Fibroblast of skin of scalp (primary cell): ENCODE data around the gene ACTL10.

ENCODE experiments used
- DNase-seq: peaks from one replicate; pipeline ENCODE4 v3.0.0-alpha.2; 2013

ACTL10 gene

DNA sequence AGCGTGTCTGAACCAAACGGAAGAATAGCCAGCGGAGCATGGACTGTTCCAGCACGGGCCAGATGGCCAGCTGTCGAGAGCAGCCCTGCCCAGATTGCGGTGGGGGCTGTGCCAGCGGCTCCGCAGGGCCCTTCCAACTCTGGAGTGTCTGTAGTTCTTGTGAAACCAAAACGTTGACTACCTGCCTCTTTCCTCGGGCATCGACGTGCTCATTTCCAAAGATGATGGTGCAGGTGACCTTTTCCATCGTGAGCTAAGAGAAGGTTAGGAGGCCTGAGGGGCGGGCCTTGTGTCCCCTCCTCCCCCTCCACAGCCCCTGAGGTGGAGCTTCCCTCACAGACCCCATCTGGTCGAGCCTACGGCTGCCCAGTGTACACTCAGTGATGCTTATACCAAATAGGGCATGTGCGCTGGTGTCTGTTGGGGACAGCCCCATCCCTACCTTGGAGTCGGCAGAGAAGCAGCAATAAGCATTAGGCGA lies 17.5 kb upstream of the ACTL10 start:
- no peak for DNase-seq

DNA sequence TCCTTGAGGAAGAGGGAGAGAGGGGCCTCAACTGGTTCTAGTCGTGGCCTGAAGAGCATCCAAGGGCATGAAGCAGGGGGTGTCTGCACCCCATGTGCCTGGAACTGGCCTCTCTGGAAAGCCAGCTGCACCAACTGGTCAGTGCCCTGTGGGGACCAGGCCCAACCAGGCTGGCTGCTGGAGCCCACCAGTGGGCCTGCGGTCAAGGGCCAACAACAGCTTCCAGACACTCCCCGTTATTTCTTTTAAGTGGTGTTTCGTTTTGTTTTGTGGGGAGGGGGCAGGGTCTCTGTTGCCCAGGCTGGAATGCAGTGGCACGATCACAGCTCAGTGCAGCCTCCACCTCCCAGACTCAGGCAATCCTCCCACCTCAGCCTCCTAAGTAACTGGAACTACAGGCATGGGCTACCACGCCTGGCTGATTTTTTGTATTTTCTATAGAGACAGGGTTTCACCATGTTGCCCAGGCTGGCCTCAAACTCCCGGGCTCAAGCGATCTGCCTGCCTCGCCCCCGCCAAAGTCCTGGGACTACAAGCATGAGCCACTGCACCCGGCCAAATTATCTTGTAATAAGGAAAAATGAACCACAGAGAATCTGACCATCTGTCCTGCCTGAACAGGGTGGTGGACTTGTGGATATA lies 16.5 kb upstream of the ACTL10 start:
- DNase-seq = no peak

DNA sequence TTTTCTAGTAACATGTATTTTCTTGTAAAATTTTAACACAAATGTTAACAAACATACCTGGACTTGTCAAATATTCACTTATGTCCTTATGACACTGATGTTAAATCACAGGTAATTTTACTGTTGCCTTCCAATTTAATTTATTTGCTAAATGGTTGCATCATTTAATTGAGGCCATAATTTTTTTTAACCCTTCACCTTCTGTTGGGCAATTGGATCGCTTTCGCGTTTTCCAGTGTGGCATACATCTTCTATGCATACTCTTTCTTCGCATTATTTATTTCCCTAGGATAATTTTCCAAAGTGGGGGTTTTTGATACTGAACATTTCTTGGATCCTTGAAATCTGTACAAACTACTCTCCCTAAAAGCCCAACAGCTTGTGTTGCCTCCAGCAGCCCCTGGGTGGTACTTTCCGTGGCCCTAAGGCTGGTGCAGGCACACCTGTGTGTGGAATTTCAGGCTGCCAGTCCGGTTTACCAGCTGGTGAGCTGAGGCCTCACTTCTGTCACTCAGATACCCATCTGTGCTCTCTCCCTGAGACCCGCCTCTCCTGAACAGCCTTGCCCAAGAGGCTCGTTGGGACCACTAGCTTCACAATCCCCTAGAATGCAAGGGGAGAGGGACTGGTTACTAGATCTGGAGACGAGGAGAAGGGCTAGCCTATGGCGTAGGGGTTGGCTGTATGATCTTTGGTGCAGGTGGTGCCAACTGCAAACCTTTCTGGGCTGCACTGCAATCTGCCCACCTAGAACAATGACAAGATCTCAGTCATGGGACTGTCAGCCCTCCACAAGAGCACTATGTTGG lies 15.8 kb upstream of the ACTL10 start:
- DNase-seq = no peak

DNA sequence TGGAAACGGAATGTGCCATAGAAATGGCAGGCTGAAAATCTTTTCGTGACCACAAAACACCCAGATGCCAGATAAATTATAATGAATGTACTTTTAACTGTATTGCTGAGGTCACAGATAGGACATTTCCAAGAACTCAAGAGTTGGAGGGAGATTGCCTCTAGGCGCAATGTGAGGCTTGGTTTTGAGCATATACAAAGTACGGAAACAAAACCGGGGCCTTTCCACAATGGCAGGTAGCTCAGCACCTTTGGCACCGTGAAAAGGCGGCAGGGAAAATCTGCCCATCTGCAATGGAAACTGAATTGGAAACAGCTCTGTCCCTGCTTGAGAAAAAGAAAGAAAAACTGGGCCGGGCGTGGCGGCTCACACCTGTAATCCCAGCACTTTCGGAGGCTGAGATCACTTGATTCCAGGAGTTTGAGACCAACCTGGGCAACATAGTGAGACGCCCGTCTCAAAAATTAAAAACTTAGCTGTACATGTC lies 15.1 kb upstream of the ACTL10 start:
- no peak for DNase-seq

DNA sequence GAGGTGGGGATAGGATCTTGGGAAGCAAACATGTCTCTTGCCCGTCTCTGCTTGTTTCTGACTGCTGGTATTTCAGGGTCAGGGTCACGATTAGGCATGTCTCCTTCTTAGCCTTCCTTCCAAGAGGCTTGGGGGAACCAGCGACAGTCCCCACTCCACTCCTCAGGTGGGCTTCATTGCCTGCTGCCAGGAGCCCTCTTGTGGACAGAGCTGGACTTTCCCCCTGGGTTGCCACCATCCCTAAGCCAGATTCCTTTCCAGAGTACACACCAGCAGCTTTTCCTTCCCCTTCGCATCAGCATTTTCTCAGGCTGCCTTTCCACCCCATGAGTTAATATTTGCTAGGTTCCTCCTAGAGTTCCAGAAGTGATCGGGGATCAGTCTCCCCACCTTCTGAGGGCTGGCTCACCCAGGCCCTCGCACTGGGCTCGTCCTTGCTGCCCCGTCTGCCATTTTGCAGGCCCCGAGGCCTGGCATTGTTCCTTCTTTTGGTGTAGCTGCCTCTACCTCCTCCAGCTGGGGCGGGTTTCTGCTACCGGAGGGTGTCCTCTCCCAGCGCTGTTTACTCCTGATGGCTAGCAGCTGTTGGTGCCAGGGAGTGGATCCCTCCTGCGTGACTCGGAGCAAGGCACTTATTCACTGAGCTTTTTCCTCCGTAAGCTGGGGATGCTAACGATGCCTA lies 13.4 kb upstream of the ACTL10 start:
- DNase-seq = peak; percentile 66

DNA sequence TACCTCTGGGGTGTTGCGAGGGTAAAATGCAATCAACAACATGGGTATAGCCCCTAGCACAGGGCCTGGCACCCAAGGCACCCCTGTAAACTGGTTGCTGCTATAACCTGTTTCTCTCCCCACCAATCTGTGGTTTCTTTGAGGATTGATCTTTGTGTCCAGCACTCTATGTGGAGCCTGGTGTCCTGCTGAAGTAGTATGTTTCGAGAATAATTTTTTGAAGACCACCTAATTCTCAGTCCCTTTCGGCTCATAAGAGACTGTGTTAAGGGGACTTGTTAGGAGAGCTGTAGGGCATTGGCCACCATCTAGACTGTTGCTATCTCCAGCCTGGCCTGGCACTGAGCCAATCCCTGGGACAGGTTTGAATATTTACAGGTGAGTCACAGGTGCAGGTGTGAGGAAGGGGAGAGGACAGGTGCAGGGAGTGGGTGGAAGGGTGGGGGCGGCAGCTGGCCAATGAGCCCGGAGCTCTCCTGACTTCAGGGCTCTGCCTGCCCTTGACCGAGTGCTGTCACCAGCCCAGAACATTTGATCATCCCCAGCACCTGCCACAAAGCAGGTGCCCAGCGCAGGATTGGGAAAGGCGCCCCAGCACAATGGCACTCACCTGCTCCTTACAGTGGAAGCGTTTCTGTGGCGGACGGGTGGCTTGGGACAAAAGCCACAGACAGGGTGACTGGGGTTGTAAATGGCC lies 12.7 kb upstream of the ACTL10 start:
- DNase-seq = no peak

DNA sequence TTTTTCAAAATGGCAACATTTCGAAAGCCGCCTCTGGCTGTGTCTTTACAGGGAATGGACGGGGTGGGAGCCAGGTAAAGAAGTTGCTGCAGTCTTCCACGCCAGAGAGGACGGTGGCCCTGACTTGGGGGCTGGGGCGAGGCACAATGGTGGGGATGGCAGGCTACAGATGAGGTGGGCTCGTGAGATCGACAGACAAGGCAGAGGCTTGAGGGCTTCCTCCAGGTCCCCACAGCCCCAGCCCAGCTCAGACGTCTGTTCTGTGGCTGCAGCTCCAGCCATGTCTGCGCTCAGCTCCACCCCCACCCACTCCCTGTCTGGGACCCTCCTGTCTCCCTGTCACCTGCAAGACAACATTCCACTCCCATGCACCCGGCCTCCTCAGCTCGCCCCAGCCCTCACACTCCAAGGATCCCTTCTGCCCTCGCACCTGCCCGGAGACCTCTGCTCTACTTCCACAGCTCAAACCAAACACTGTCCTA lies 12.0 kb upstream of the ACTL10 start:
- no peak for DNase-seq

DNA sequence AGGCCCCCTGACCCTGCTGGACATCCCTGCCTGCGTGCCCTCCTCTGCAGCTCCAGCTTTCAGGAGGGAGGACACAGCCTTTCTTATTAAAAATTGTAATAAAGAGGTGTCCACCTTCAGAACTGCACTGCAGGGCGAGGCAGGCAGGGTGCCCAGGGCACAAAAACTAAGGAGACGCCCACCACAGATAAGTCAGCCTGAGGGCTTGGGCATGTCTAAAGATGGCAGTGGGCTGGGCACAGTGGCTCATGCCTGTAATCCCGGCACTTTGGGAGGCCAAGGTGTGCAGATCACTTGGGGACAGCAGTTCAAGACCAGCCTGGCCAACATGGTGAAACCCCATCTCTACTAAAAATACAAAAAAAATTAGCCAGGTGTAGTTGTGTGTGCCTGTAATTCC lies 11.6 kb upstream of the ACTL10 start:
- no peak for DNase-seq

DNA sequence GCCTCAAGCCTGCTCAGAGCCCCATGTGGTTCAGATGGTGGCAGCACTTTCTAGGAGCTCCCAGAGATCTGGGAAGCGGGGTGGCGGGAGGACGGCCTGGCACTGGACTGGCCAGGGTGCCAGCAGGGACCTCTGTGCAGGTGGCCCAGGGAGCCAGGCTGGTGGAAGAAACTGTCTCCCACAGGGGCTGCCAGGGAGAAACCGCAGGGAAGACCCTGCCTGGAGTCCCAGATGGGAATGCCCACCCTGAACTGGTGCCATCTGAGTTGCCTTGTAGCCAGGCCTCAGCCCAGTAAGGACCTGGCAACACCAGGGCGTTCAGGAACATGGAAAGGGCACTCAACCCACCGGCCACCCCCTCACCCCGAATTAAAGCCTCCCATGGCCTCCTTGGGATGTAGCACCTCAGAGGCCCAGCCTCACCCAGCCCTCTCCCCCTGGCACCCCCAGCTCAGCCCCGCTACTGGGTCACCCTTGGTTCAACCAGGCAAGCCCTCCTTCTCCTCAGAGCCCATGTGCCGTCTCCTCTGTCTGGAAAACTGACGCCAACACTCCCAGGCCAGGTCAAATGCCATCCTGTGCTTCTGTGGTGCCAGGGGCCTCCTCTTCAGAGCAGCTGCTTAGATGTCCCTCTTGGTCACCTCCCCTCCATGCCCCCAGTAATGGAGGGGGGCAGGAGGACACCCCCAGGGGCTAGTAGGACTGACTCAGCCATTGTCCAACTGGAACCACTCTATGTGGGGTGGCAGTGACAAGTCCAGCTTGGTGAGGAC lies 10.5 kb upstream of the ACTL10 start:
- no peak for DNase-seq

DNA sequence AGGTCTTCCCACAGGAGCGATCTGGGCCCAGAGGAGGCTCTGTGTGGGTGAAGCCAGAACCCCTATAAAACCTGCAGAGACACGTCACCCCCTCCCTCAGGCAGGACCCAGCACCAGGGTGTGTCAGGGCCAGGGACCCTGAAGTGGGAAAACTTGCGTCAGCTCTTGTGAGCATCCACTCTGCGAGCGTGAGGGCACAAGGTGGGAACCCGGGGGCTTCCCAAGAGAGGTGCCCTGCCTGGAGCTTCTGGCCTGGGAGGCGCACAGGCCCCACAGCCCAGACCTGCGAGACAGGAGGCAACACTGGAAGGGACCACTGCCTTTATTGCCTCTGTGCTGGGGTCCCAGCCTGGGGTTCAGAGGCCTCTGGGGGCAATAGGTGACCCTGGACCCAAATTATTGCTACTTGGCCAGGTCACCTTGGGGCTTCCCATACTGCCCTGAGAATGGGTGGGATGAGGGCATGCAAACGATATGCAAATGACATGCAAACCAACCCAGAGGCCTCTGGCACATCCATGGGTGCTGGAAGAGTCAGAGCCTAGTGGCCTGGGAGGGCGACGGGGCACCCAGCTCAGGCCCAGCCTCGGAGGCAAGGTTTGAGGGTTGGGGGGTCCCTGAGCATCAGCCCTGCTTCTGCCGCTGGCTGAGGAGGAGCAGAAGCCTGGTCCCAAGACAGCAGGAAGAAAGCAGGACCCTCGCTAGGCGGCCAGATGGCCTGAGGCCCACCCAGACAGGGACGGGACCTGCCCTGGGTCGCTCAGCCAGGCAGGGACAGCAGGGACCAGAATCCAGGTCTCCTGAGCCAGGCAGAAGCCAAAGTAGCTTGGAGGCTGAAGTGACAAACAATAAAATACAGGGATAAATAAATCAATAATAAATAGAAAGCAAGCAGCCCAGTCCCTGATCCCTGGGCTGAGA lies 9.7 kb upstream of the ACTL10 start:
- no peak for DNase-seq

DNA sequence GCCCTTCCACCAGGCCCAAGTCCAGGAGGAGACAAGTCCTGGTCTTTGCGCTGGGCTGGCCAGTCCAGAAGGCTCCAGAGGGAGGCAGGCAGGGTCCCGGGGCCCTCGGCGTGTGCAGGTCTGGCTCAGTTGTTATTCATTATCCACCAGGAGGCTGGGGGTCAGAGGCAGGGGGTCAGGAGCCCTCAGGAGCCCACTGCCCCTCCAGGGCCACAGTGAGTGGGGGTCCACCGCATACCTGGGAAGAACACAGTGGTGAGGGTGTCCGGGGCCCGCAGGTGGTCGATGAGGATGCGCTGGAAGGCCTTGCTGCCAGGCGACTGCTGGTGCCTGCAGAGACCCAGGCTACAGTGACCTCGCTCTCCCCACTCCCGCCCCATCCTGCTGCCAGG lies 9.0 kb upstream of the ACTL10 start:
- no peak for DNase-seq

DNA sequence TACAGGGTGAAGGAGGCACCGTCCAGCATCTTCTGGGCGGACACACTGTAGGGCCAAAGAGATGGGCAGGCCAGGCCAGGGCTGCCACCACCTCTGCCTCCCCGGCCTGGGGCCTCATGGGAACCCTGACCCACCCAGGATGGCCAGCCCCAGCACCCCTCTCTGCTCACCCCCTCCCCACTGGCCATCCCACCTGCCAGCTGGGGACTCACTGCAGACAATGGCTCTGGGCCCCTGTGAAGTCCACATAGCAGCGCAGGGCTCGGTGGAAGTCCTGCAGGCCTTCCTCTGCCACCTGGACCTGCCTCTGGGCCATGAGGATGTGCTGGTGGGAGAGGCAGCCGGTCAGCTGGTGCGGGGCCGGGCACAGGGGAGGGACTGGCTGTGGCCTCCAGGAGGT lies 8.2 kb upstream of the ACTL10 start:
- no peak for DNase-seq

DNA sequence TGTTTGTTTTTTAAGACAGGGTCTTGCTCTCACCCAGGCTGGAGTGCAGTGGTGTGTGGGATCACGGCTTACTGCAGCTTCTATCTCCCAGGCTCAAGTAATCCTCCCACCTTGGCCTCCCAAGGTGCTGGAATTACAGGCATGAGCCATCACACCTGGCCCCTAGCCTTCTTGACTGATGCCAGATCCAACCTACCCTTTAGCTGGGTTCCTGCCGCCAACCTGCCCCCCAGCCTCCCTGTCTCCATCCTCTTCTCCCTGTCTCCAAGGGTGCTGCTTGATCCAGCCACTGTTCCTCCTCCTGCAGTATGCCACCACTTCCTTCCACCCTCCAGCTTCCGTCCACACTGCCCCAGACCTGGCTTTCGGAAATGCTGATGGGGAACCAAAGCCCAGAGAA lies 7.8 kb upstream of the ACTL10 start:
- DNase-seq = no peak

DNA sequence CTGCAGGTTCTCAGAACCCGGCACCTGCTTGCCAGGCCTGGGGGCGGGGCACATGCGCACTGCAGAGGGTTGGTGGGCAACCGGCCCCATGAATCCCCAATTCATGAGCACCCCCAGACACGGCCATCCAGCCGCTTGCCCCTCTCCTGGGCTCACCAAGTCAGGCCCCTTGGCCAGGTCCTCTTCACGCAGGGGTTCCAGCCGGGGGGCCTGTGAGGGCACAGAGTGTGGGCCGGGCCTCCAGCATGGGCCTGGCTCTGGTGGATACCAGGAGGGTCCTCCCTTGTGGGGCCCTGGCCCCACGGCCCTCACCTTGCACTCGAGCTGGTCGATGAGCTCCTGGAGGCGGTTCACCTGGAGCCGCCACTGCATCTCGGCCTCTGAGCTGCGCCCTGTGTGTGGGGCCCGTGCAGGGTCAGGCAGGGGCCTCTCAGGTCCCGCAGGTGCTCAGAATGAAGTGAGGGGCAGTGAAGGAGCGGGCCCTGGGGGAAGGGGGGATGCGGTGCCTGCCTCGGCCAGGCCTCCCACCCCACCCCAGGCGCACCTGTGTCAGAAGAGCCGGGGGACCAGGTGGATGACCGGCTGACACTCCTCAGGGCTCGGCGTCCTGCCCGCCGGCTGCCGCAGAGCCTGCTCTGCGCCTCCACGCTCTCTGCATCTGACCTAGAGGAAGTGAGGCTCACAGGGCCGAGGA lies 7.3 kb upstream of the ACTL10 start:
- DNase-seq = no peak

DNA sequence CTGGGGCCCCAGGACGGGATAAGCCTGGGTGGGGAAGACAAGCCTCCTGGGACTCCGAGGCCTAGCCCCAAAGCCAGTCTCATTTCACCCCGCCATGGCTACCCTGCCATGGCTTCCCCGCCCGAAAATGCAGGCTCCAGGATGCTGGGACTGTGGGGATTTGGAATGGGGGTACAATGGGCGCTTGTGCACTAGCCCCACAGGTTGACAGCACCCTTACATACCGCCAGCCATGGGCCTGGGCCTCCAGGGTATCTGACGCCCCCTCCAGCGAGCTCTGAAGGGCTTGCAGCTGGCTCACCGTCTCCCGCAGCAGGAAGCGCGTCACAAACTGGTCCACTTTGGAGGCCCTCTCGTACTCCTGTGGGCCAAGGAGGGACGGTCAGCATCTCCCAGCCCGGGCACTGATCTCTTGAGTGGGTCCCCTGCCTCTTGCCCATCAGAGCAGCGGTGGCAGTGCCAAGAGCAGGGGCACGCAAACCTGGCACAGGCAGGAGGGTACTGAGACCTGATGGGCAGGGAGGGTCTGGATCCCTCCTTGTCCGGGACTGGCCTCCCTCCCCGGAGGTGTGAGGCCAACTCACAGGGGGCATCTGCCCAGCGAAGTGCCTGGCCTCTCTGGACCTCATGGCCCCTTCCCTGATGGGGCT lies 6.6 kb upstream of the ACTL10 start:
- no peak for DNase-seq

DNA sequence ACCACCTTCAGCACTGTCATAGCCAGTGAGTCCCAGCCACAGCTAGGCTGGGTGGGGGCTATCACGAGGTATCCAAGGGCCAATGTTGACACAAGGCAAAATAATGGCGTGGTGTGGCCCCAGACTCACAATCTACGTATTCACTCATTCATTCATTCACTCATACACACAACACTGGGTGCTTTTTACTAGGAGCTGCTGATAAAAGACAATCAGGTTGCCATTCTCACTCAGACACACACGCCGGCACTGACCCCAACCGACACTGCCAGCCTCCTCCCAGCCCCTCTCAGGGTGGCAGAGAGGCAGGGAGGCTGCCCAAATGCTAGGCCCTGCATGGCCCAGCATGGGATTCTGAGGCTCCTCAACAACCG lies 6.1 kb upstream of the ACTL10 start:
- no peak for DNase-seq

DNA sequence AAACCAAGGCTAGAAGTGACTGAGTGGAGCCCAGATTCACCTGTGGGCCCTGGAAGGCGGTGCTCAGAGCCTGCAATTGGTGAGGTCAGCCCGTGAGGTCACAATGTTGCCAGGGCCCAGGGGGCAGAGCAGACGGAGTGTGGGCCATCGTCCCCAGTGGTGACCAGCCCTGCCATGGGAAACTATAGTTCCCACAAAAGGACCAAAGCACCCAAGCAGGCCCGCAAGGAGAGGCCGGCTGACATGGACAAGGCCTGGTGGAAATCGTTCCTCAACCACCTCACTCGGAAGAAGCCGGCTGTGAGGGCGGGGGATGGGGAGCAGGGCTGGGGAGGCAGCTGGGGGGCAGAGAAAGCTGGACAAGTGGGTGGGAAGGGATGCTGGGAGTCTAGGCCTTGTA lies 4.6 kb upstream of the ACTL10 start, which contains the start of gene C20orf144:
TSS of gene C20orf144 (plus strand) at position 156 of the 400 bp plus-strand sequence. CDS start at position 175, 19 bp downstream.
- no peak for DNase-seq

DNA sequence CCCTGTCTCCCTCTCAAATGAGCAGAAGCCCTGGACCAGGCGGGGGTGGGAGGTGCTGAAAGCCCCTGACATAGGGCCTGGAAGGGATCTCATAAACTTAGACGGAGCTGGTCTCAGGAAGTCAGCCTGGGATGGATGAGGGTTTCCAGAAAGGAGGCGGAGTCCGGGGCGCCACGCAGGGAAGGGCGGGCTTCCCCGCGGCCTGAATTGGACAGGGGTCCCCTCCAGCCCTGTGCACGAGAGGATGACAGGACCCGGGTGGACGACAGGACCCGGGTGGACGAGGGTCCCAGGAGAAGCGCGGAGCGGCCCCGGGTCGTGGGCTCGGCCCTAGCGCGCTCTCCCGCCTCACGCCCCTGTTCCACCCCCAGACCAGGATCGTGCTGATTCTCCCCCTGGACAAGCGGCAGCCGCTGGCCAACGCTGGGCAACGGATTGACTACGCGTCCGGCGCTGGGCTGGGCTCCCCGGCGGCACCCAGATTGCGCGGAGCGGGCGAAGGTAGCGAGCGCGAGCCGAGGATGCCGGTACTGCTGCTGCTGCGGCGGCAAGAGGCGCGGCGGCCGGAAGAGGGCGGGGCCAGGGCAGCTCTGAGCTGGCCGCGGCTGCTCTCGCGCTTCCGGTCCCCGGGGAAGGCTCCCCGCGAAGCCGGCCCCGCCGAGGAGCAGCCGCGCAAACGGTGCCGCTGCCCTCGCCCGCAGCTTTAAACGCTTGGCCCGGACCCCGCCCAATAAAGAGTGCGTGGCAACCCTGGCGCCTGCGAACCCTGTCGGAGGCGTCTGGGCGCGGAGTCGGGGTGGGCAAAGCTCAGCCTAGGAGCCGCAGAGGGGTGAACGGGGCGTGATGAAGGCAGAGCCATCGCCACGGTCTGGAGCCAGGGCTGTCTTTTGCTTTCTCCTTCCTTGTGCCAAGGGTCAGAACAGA lies 3.3 kb upstream of the ACTL10 start:
- peak; percentile 77 for DNase-seq
